Measurements from ENCODE around the gene METTL18. TPM values are rescaled to one million over a fixed set of nuclear protein-coding genes. Genes with fewer than 3 reads are reported as not detected.

METTL18 gene
- total and polyA plus RNA-seq, 2 of the 13 experiments (the other 11 are each of a cell fraction or from before 2014, with no cell fraction given) = 2.7 to 6.7 TPM

DNA sequence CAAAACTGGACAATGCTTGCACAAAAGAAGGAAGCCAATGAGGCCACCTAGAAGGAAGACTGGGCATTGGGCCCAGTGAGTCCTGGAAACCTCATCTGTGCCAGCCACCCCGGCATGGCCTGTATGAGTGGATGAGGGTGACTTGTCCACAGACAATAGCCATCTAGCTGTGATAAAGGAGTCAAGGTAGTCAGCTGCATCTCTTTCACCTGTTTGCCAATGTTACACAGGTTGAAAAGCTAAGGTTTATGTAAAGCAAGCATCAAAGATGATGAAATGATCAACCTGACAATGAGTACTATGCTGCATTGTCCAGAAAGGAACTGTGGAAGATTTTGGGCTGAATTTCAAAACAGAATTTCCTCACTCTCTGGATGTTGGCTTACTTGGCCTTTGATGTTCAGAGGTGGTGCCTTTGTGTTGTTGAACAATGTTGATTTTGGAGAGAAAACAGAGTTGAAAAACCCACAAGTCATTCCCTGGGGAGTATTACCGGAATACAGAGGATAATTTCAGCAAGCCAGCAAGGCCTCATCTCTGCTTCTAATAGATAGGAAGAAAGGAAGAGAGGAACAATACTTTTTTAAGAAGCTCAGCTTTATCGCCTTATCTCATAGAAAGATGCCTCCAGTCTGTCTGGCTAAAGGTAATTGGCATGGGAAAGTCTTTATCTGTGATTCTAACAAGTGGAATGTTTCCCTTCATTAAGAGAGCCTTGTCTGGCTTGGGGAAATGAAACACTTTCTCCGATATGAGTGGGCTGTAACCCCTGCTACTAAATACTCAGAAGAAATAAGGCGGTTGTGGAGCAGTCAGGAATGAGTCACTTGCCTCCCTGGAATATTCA is 49.5 kb downstream of the METTL18 start (continued):
- TF ChIP-seq, protein P1, sequence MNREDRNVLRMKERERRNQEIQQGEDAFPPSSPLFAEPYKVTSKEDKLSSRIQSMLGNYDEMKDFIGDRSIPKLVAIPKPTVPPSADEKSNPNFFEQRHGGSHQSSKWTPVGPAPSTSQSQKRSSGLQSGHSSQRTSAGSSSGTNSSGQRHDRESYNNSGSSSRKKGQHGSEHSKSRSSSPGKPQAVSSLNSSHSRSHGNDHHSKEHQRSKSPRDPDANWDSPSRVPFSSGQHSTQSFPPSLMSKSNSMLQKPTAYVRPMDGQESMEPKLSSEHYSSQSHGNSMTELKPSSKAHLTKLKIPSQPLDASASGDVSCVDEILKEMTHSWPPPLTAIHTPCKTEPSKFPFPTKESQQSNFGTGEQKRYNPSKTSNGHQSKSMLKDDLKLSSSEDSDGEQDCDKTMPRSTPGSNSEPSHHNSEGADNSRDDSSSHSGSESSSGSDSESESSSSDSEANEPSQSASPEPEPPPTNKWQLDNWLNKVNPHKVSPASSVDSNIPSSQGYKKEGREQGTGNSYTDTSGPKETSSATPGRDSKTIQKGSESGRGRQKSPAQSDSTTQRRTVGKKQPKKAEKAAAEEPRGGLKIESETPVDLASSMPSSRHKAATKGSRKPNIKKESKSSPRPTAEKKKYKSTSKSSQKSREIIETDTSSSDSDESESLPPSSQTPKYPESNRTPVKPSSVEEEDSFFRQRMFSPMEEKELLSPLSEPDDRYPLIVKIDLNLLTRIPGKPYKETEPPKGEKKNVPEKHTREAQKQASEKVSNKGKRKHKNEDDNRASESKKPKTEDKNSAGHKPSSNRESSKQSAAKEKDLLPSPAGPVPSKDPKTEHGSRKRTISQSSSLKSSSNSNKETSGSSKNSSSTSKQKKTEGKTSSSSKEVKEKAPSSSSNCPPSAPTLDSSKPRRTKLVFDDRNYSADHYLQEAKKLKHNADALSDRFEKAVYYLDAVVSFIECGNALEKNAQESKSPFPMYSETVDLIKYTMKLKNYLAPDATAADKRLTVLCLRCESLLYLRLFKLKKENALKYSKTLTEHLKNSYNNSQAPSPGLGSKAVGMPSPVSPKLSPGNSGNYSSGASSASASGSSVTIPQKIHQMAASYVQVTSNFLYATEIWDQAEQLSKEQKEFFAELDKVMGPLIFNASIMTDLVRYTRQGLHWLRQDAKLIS (CRISPR knock-in tag; IDR thresholded peaks at IDR 0.05) = no peak
- TF ChIP-seq, protein P2, sequence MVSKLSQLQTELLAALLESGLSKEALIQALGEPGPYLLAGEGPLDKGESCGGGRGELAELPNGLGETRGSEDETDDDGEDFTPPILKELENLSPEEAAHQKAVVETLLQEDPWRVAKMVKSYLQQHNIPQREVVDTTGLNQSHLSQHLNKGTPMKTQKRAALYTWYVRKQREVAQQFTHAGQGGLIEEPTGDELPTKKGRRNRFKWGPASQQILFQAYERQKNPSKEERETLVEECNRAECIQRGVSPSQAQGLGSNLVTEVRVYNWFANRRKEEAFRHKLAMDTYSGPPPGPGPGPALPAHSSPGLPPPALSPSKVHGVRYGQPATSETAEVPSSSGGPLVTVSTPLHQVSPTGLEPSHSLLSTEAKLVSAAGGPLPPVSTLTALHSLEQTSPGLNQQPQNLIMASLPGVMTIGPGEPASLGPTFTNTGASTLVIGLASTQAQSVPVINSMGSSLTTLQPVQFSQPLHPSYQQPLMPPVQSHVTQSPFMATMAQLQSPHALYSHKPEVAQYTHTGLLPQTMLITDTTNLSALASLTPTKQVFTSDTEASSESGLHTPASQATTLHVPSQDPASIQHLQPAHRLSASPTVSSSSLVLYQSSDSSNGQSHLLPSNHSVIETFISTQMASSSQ (IDR thresholded peaks at IDR 0.05; ENCODE audit: low read depth) = peak; percentile 42; the same call in 1 of the 2 replicates
- TF ChIP-seq, protein P2 (CRISPR knock-in tag; IDR thresholded peaks at IDR 0.05; ENCODE audit: borderline replicate concordance) = peak; percentile 84
- peak; percentile 78; the same call in 1 of the 2 replicates for TF ChIP-seq RCOR2 (CRISPR knock-in tag; IDR thresholded peaks at IDR 0.05)

Other genes starting within 250 kb of the METTL18 start
- gene F5, start 208.4 kb downstream of the METTL18 start, total RNA-seq (2016; rRNA removed; fragmentation: Illumina TruSeq; extraction: Trizol) = 38.3 and 38.5 TPM in 2 replicates
- 64.0 and 65.5 TPM in 2 replicates for gene F5, start 208.4 kb downstream of the METTL18 start, polyA plus RNA-seq (2011; rRNA removed)
- gene SELP, start 164.8 kb downstream of the METTL18 start, total RNA-seq (2016; rRNA removed; fragmentation: Illumina TruSeq; extraction: Trizol) = not detected in 2 replicates
- 0.11 TPM in 1 of 2 replicates, not detected in the other for gene SELP, start 164.8 kb downstream of the METTL18 start, polyA plus RNA-seq (2011; rRNA removed)
- gene SELL, start 83.3 kb downstream of the METTL18 start, total RNA-seq (2016; rRNA removed; fragmentation: Illumina TruSeq; extraction: Trizol) = 0.13 and 0.32 TPM in 2 replicates
- 0.03 and 0.18 TPM in 2 replicates for gene SELL, start 83.3 kb downstream of the METTL18 start, polyA plus RNA-seq (2011; rRNA removed)
- gene SELE, start 60.8 kb downstream of the METTL18 start, total RNA-seq (2016; rRNA removed; fragmentation: Illumina TruSeq; extraction: Trizol) = 0.04 TPM in 1 of 2 replicates, not detected in the other
- gene SELE, start 60.8 kb downstream of the METTL18 start, polyA plus RNA-seq (2011; rRNA removed) = 0.08 and 0.09 TPM in 2 replicates
- gene SCYL3, start 99.0 kb upstream of the METTL18 start, total RNA-seq (2016; rRNA removed; fragmentation: Illumina TruSeq; extraction: Trizol) = 4.9 and 6.3 TPM in 2 replicates
- 3.1 and 3.3 TPM in 2 replicates for gene SCYL3, start 99.0 kb upstream of the METTL18 start, polyA plus RNA-seq (2011; rRNA removed)